GM23338 (cell line): ENCODE results near the gene TPST2. TPM values are rescaled to one million over a fixed set of nuclear protein-coding genes. Genes with fewer than 3 reads are reported as not detected.

Experiments used
- CREB1 ChIP-seq: fragments of 250-450 bp; sonication (Bioruptor Pico); IDR thresholded peaks from 2 replicates; pipeline ENCODE4 v1.5.0; 2020; ENCODE audit warnings: low read depth, mild to moderate bottlenecking, moderate library complexity
- CTCF ChIP-seq, 2 experiments: fragments of 200-600 bp in 1 of 2; sonication (generic) in 1 of 2; conservative IDR thresholded peaks; 2 replicates each; pipeline versions ENCODE4 v1.5.1 to v1.6.1; 2016 to 2017; ENCODE audit warnings: antibody characterized with exemption in 2 of 2, low read depth in 2 of 2, mild to moderate bottlenecking in 2 of 2, moderate library complexity in 1 of 2
- ETS1 ChIP-seq: IDR thresholded peaks from 2 replicates; pipeline ENCODE4 v1.6.1; 2016; ENCODE audit warnings: antibody characterized with exemption
- EZH2 ChIP-seq: fragments of 200-600 bp; sonication (generic); IDR thresholded peaks from one replicate; pipeline ENCODE4 v1.8.0; 2017; ENCODE audit warnings: antibody characterized with exemption, mild to moderate bottlenecking, low read depth; ENCODE audit not compliant: unreplicated experiment
- JUNB ChIP-seq: IDR thresholded peaks from one replicate; pipeline ENCODE4 v1.6.1; 2016; ENCODE audit warnings: antibody characterized with exemption; ENCODE audit not compliant: unreplicated experiment
- NANOG ChIP-seq: IDR thresholded peaks from 2 replicates; pipeline ENCODE4 v1.6.1; 2016; ENCODE audit warnings: antibody characterized with exemption, borderline replicate concordance
- POLR2AphosphoS5 ChIP-seq: IDR thresholded peaks from 2 replicates; pipeline ENCODE4 v1.6.1; 2016; ENCODE audit warnings: antibody characterized with exemption, low read depth
- STAT1 ChIP-seq: IDR thresholded peaks from one replicate; pipeline ENCODE4 v1.6.1; 2016; ENCODE audit warnings: antibody characterized with exemption; ENCODE audit not compliant: unreplicated experiment
- ZNF331 ChIP-seq: fragments of 250-450 bp; sonication (Bioruptor Pico); IDR thresholded peaks from 2 replicates; pipeline ENCODE4 v1.5.0; 2020; ENCODE audit warnings: low read depth, mild to moderate bottlenecking, moderate library complexity
- ZNF462 ChIP-seq: fragments of 250-450 bp; sonication (Bioruptor Pico); IDR thresholded peaks from 2 replicates; pipeline ENCODE4 v1.5.0; 2020; ENCODE audit warnings: mild to moderate bottlenecking, moderate library complexity
- polyA plus RNA-seq: library from polyadenylated mRNA; unstranded; fragments of >200 nt; fragmentation: Nextera tagmentation; extraction: Ambion mirVana; gene quantifications from 2 replicates; pipeline ENCODE4 v1.2.1, GENCODE V29; 2016
- total RNA-seq: library from RNA; depleted of rRNA; stranded (reverse); fragments of >200 nt; shearing (Covaris generic); gene quantifications from 2 replicates; pipeline ENCODE4 v1.2.3, GENCODE V29; 2014

TPST2 gene
- total and polyA plus RNA-seq, 2 experiments from 2014 or later = 37.9 to 127 TPM

DNA sequence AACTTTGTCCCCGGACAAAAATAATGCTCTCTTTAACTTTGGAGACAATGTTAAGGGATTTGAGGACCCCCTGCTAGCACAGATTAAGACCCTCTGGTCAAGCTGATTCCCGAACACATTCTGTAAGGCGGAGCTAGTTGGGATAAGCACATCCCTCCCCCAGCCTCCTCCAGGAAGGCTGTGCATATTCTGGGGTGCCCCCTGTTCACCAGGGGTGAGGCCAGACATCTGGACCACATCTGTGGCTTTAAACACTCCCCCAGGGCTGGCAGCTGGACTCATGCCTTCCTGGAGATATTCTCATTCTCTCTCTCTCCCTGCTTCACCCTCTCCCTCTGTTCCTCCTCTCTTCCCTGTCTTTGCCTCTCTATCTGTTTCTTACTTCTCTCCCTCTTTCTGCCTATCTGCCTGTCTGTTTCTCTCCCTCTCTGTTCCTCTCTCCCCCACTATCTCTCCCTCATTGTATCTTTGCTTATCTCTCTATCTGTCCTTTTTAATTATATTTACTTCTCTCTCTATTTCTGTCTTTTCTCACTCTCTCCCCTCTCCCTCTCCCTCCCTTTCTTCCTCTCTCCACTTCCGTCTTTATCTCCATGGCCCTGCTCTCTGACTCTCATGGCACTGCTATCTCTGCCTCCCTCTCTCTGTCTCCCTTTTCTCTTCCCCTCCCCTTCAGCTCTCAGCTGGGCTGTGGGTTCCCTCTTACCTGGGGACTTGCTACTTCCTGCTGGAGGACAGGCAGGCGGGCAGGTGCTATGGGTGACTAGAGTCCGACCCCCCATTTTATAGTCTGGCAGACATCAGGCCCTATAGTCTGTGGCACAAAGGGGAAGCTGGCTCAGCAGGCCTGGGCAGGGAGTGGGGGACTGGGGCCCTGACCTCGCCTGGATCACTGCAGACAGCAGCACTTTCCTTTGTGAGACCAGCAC is 27.6 kb upstream of the TPST2 start, which contains the start of gene CRYBB1 (continued):
- TF ChIP-seq ZNF462 (CRISPR knock-in tag) (no peak), EZH2 (no peak), CTCF (conservative IDR thresholded peaks at IDR 0.05; ENCODE audit: low read depth in 2 of 2) (no peak), ZNF331 (CRISPR knock-in tag) (no peak), ETS1 (no peak), JUNB (no peak), POLR2AphosphoS5 (no peak), CREB1 (CRISPR knock-in tag) (no peak), NANOG (no peak), STAT1 (no peak)
